ENCODE data around the gene PEX1. TPM values are rescaled to one million over a fixed set of nuclear protein-coding genes. Genes with fewer than 3 reads are reported as not detected.

Gene PEX1
- total and polyA plus RNA-seq, 2 of the 13 experiments (the other 11 are each of a cell fraction or from before 2014, with no cell fraction given) = 16.6 to 22.4 TPM

GRCh38 chr7:92508946-92509345, 19.4 kb downstream of the PEX1 start:
- no peak for ATAC-seq
- no peak for DNase-seq (ENCODE audit: low spot score)
- Histone ChIP-seq H3K79me2 (ENCODE audit: insufficient read depth, low read length) (no peaks in the 10 kb centered on the region), H3K36me3 (replicated peaks in 1 of 2; ENCODE audit: control insufficient read depth in 1 of 2, insufficient read depth in 2 of 2, low read length in 2 of 2) (no peaks in the 10 kb centered on the region), H3K27me3 (ENCODE audit: control insufficient read depth in 1 of 2, insufficient read depth in 2 of 2, low read length in 2 of 2) (no peaks in the 10 kb centered on the region), H3K9ac (ENCODE audit: insufficient read depth, low read depth, low read length) (no peak overlapping the region), H4K20me1 (ENCODE audit: insufficient read depth, low read length) (no peaks in the 10 kb centered on the region), H3K27ac (ENCODE audit: extremely low read length, insufficient read depth, low read length) (no peak overlapping the region), H3K4me1 (ENCODE audit: insufficient read depth, low read length) (peaks cover 9% of the 10 kb centered on the region), H2AFZ (ENCODE audit: low read length) (no peak overlapping the region), H3K4me2 (ENCODE audit: low read depth, low read length) (no peak overlapping the region), H3K4me3 (replicated peaks in 1 of 3; ENCODE audit: insufficient read depth in 1 of 3, low read depth in 2 of 3, low read length in 3 of 3) (no peak overlapping the region), H3K9me3 (ENCODE audit: low read length) (no peaks in the 10 kb centered on the region)
- WGBS (ENCODE audit: low lambda C conversion rate) = 96% methylated on average over 5 of the region's 5 CpGs
- in situ Hi-C loops (cut with HindIII; ENCODE audit: extremely low pct_ligation_motif_present, low pct_unique_long_range_greater_than_20kb) = no loop called here
- no peak for FAIRE-seq
- POLR2A ChIA-PET = interaction anchor here (1.1 kb wide), 1 partner anchor 20 kb away, joined by 3 read pairs; the partner anchor contains the start of gene RBM48
- TF ChIP-seq ARNT2 (CRISPR knock-in tag; IDR thresholded peaks at IDR 0.05; ENCODE audit: low read depth) (no peak), TBP (CRISPR knock-in tag; IDR thresholded peaks at IDR 0.05) (no peak), CEBPB (IDR thresholded peaks at IDR 0.05; ENCODE audit: borderline replicate concordance, low read depth, low read length) (no peak), MAFF (IDR thresholded peaks at IDR 0.05; ENCODE audit: low read depth, low read length) (peak; percentile 63), MAFK (conservative IDR thresholded peaks at IDR 0.05 in 1 of 2, IDR thresholded peaks at IDR 0.05 in 1 of 2; ENCODE audit: low read length in 2 of 2) (peak; percentile 55 to 83), ZNF556 (CRISPR knock-in tag; IDR thresholded peaks at IDR 0.05; ENCODE audit: borderline replicate concordance) (no peak)
- BruUV-seq (replicated peaks) = no TSS peak
- intact Hi-C loops (cut with micrococcal nuclease; ENCODE audit: unreplicated experiment) = no loop called here
- CTCF ChIA-PET (ENCODE audit: low intra/inter-chr PET ratio, low total read pairs) = no interaction called here

GRCh38 chr7:92506363-92506762, 22.0 kb downstream of the PEX1 start:
- H3K9ac ChIP-seq (ENCODE audit: insufficient read depth, low read depth, low read length) = no peak overlapping the region
- H3K36me3 ChIP-seq (replicated peaks in 1 of 2; ENCODE audit: control insufficient read depth in 1 of 2, insufficient read depth in 2 of 2, low read length in 2 of 2) = no peaks in the 10 kb centered on the region; a peak in 1 of 5 replicates
- POLR2A ChIA-PET = no interaction called here
- intact Hi-C loops (cut with micrococcal nuclease; ENCODE audit: unreplicated experiment) = no loop called here
- H3K27me3 ChIP-seq (ENCODE audit: control insufficient read depth in 1 of 2, insufficient read depth in 2 of 2, low read length in 2 of 2) = no peaks in the 10 kb centered on the region
- H2AFZ ChIP-seq (ENCODE audit: low read length) = no peak overlapping the region
- no peaks in the 10 kb centered on the region for H3K9me3 ChIP-seq (ENCODE audit: low read length)
- no peaks in the 10 kb centered on the region for H4K20me1 ChIP-seq (ENCODE audit: insufficient read depth, low read length)
- FAIRE-seq (no peak), ATAC-seq (no peak), DNase-seq (ENCODE audit: low spot score) (no peak)
- no peak overlapping the region for H3K4me3 ChIP-seq (replicated peaks in 1 of 3; ENCODE audit: insufficient read depth in 1 of 3, low read depth in 2 of 3, low read length in 3 of 3)
- no TSS peak for BruUV-seq (replicated peaks)
- H3K4me2 ChIP-seq (ENCODE audit: low read depth, low read length) = no peak overlapping the region
- H3K27ac ChIP-seq (ENCODE audit: extremely low read length, insufficient read depth, low read length) = no peak overlapping the region
- peaks cover 9% of the 10 kb centered on the region for H3K4me1 ChIP-seq (ENCODE audit: insufficient read depth, low read length)
- CTCF ChIA-PET (ENCODE audit: low intra/inter-chr PET ratio, low total read pairs) = no interaction called here
- no peaks in the 10 kb centered on the region for H3K79me2 ChIP-seq (ENCODE audit: insufficient read depth, low read length)
- TF ChIP-seq MAFK (conservative IDR thresholded peaks at IDR 0.05 in 1 of 2, IDR thresholded peaks at IDR 0.05 in 1 of 2; ENCODE audit: low read length in 2 of 2) = peak; percentile 58 to 73
- TF ChIP-seq RBM39 (IDR thresholded peaks at IDR 0.05; ENCODE audit: low read depth, low read length, poor library complexity, severe bottlenecking) = no peak
- peak; percentile 53 for TF ChIP-seq MAFF (IDR thresholded peaks at IDR 0.05; ENCODE audit: low read depth, low read length)
- no peak for TF ChIP-seq KLF12 (CRISPR knock-in tag; IDR thresholded peaks at IDR 0.05; ENCODE audit: borderline replicate concordance)
- in situ Hi-C loops (cut with HindIII; ENCODE audit: extremely low pct_ligation_motif_present, low pct_unique_long_range_greater_than_20kb) = no loop called here
- 88% methylated on average over 2 of the region's 2 CpGs for WGBS (ENCODE audit: low lambda C conversion rate)
